HG03159 (cell line): ENCODE data around the gene GTPBP4.
"Not testable (repeated sequence)": the region's sequence is repeated elsewhere in the genome, so short reads cannot be mapped to it uniquely, and the experiment has no call there.

Source experiments
- ATAC-seq: cut with Tn5 transposase; IDR thresholded peaks from one replicate; pipeline ENCODE4 v1.9.1; 2021; ENCODE audit warnings: mild to moderate bottlenecking, moderate library complexity; ENCODE audit not compliant: unreplicated experiment

GTPBP4 gene

GRCh38 chr10:1050554-1050953 lies 62.3 kb downstream of the GTPBP4 start:
- ATAC-seq = no peak

- no peak for ATAC-seq
Observed at GRCh38 chr10:1054684-1055083, 66.5 kb downstream of the GTPBP4 start.

- peak; percentile 93 for ATAC-seq
Observed at GRCh38 chr10:1056326-1057105, 68.3 kb downstream of the GTPBP4 start, which contains the start of gene WDR37. WDR37 (plus strand) TSS chr10:1056385; CDS start chr10:1072156, 15,771 bp downstream.

GRCh38 chr10:1057106-1057657 lies 68.9 kb downstream of the GTPBP4 start:
- ATAC-seq = peak; percentile 19

- ATAC-seq = no peak
Observed at GRCh38 chr10:1058017-1058416, 69.8 kb downstream of the GTPBP4 start.

GRCh38 chr10:1059902-1060301 lies 71.7 kb downstream of the GTPBP4 start:
- no peak for ATAC-seq

- ATAC-seq = no peak
Observed at GRCh38 chr10:1061930-1062774, 73.9 kb downstream of the GTPBP4 start.

GRCh38 chr10:1063232-1063865 lies 75.1 kb downstream of the GTPBP4 start:
- no peak for ATAC-seq

- ATAC-seq = no peak
Observed at GRCh38 chr10:1064964-1065247, 76.7 kb downstream of the GTPBP4 start.

GRCh38 chr10:1066734-1067133 lies 78.5 kb downstream of the GTPBP4 start:
- not testable (repeated sequence) for ATAC-seq

GRCh38 chr10:1068380-1069361 lies 80.4 kb downstream of the GTPBP4 start:
- ATAC-seq = no peak
